ENCODE measurements around the gene ATP2B3.

The ATP2B3 gene

DNA sequence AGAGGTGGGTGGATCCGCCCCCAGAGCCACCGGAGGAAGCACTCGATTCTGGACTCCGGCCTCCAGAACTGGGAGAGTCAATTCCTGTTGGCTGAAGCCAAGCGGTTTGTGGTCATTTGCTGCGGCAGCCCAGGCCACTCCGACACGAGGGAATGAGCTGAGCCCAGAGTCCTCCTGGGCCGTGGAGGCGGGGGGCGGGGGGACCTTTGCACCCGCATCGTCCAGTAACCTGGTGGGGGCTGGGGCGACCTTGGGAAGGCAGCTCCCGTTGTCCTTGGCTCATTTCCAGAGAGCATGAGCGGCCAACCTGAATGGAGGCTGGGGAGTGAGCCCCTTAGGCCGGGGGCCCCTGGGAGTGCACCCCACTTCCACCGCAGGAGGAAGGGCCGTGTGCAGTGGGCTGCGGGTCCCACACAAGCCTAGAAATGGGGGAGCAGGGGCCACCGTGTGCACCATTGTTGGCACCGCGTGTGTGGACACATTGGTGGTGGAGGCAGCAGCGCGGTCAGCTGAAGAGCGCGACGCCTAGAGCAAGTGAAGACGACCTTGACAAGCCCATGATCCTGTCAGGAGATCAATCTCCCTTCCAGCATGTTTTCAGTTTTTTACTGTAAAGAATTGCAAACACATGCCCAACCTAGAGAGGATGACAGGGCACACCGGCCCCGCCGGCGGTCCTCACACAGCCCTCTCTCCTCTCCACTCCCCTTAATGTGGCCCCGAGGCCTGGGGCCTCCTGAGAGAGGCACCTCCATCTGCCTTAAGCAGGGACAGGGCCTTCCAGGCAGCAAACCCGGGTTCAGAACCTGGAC lies 109.6 kb downstream of the ATP2B3 start:
- H3K4me3 ChIP-seq (ENCODE audit: low read depth, low read length, poor library complexity, severe bottlenecking), result no peak overlapping the region
- no peak for TF ChIP-seq EZH2 (IDR thresholded peaks at IDR 0.05; ENCODE audit: borderline replicate concordance, low read length)
- TF ChIP-seq CTCF (IDR thresholded peaks at IDR 0.05; ENCODE audit: low read length), result no peak
- H3K9me2 ChIP-seq (ENCODE audit: low read depth, low read length), result no peaks in the 10 kb centered on the region
- no peak overlapping the region for H3K27ac ChIP-seq (ENCODE audit: low read depth, low read length, poor library complexity, severe bottlenecking)
- H3K79me2 ChIP-seq (ENCODE audit: insufficient read depth, low read length), result no peaks in the 10 kb centered on the region
- no peaks in the 10 kb centered on the region for H3K4me1 ChIP-seq (ENCODE audit: insufficient read depth, low read length, severe bottlenecking)
- no peak overlapping the region for H3K4me2 ChIP-seq (ENCODE audit: low read length)
- H4K20me1 ChIP-seq (ENCODE audit: insufficient read depth, low read length), result no peaks in the 10 kb centered on the region
- H3K9me3 ChIP-seq (ENCODE audit: low read length), result no peaks in the 10 kb centered on the region
- H3K9ac ChIP-seq (ENCODE audit: low read length), result no peak overlapping the region
- H3F3A ChIP-seq (ENCODE audit: insufficient read depth, low read length), result no peaks in the 10 kb centered on the region
- no peaks in the 10 kb centered on the region for H3K36me3 ChIP-seq (ENCODE audit: insufficient read depth, low read length)
- no peaks in the 10 kb centered on the region; the same call in 1 of the 2 replicates for H3K27me3 ChIP-seq (ENCODE audit: insufficient read depth, low read length)
- H2AFZ ChIP-seq (ENCODE audit: low read length), result no peak overlapping the region

DNA sequence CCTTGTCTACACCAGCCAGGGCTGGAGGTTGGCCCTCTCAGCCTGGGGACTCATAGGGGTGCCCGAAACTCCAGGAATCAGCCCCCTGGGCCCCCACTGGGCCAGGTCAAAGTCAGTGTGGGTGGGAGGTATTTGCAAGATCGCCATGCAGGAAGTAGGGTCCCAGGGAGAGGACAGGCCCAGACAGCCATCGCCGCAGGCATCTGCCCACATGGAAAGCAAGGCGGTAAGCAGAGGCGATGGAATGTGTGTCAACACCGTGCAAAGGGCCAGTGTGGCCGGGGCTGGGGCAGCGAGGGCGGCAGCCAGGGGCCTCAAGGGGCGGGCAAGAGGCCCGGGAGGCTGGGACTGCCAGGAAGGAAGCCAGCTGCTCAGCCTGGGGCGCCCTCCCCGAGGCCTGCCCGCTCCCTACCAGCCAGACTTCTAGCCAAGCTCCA lies 110.3 kb downstream of the ATP2B3 start:
- Histone ChIP-seq H3K27me3 (ENCODE audit: insufficient read depth, low read length) (no peaks in the 10 kb centered on the region; the same call in 1 of the 2 replicates), H3K9ac (ENCODE audit: low read length) (no peak overlapping the region), H3K4me3 (ENCODE audit: low read depth, low read length, poor library complexity, severe bottlenecking) (no peak overlapping the region)

GRCh38 chrX:153628129-153628528 lies 110.7 kb downstream of the ATP2B3 start:
- Histone ChIP-seq H3K9me3 (ENCODE audit: low read length) (no peaks in the 10 kb centered on the region), H3F3A (ENCODE audit: insufficient read depth, low read length) (no peaks in the 10 kb centered on the region), H2AFZ (ENCODE audit: low read length) (no peak overlapping the region), H3K4me2 (ENCODE audit: low read length) (no peak overlapping the region), H3K9ac (ENCODE audit: low read length) (no peak overlapping the region), H3K4me1 (ENCODE audit: insufficient read depth, low read length, severe bottlenecking) (no peaks in the 10 kb centered on the region), H3K9me2 (ENCODE audit: low read depth, low read length) (no peaks in the 10 kb centered on the region), H3K27ac (ENCODE audit: low read depth, low read length, poor library complexity, severe bottlenecking) (no peak overlapping the region), H4K20me1 (ENCODE audit: insufficient read depth, low read length) (no peaks in the 10 kb centered on the region), H3K27me3 (ENCODE audit: insufficient read depth, low read length) (no peaks in the 10 kb centered on the region; the same call in 1 of the 2 replicates), H3K79me2 (ENCODE audit: insufficient read depth, low read length) (no peaks in the 10 kb centered on the region), H3K36me3 (ENCODE audit: insufficient read depth, low read length) (no peaks in the 10 kb centered on the region), H3K4me3 (ENCODE audit: low read depth, low read length, poor library complexity, severe bottlenecking) (no peak overlapping the region)
- no peak for TF ChIP-seq CTCF (IDR thresholded peaks at IDR 0.05; ENCODE audit: low read length)
- no peak for TF ChIP-seq EZH2 (IDR thresholded peaks at IDR 0.05; ENCODE audit: borderline replicate concordance, low read length)

More for the DNA sequence above, 110.3 kb downstream of the ATP2B3 start:
- Histone ChIP-seq H3K4me1 (ENCODE audit: insufficient read depth, low read length, severe bottlenecking) (no peaks in the 10 kb centered on the region), H3K79me2 (ENCODE audit: insufficient read depth, low read length) (no peaks in the 10 kb centered on the region), H3K9me2 (ENCODE audit: low read depth, low read length) (no peaks in the 10 kb centered on the region), H3K4me2 (ENCODE audit: low read length) (no peak overlapping the region), H3K36me3 (ENCODE audit: insufficient read depth, low read length) (no peaks in the 10 kb centered on the region), H3K9me3 (ENCODE audit: low read length) (no peaks in the 10 kb centered on the region), H4K20me1 (ENCODE audit: insufficient read depth, low read length) (no peaks in the 10 kb centered on the region), H3K27ac (ENCODE audit: low read depth, low read length, poor library complexity, severe bottlenecking) (no peak overlapping the region), H3F3A (ENCODE audit: insufficient read depth, low read length) (no peaks in the 10 kb centered on the region), H2AFZ (ENCODE audit: low read length) (no peak overlapping the region)
- TF ChIP-seq EZH2 (IDR thresholded peaks at IDR 0.05; ENCODE audit: borderline replicate concordance, low read length) (no peak), CTCF (IDR thresholded peaks at IDR 0.05; ENCODE audit: low read length) (no peak)

All from OCI-LY1 (cell line).